ENCODE data around the gene LIM2. TPM values are rescaled to one million over a fixed set of nuclear protein-coding genes. Genes with fewer than 3 reads are reported as not detected.
A peak's percentile ranks its signal among the peaks of the same experiment; 100 is the strongest.
"Not testable (repeated sequence)": the region's sequence is repeated elsewhere in the genome, so short reads cannot be mapped to it uniquely, and the experiment has no call there.

Gene LIM2
- total and polyA plus RNA-seq, 2 donors (not counting 1 experiment from before 2014, with no cell fraction given) = not detected

DNA sequence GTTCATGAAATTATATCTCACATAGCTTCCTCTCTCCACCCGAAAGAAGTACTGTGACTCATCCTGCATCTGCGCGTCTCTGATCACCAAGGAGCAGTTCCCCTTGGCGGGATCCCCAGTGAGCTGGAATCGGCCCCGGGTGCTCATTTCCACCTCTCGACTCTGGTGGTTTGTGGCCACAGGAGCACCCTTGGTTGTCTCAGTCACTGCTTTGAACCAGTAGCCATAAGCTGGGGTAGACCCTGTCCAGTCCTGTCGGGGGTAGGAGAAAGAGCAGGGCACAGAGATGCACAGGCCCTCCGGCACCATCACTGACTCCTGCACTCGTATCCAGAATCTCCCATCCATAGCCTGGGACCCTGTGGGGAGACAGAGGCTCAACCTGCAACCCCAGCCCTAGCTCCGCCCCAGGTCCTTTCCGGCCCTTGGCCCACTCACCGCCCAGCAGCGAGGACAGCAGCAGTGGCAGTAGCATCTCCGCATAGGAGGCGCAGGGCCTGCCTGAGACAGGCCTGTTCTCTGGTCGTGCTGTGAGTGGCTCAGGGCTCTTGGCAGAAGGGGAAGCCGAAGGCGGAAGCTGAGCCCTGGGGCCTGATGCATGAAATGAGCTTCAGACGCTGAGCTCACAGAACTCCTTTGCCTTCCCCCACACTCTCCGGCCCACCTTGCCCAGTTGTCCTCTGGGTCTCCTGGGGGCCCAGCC is 29.5 kb upstream of the LIM2 start, which contains the start of gene SIGLEC10:
Gene SIGLEC10 (minus strand): TSS at position 536 of the 703 bp plus-strand sequence. CDS start 61 bp downstream, at position 475.
- Histone ChIP-seq H3K4me1 (ENCODE audit: control insufficient read depth in 2 of 2, insufficient read depth in 2 of 2, low read length in 2 of 2) (peaks cover 31 to 53% of the 10 kb centered on the region in 2 donors), H2AFZ (ENCODE audit: insufficient read depth, low read depth, low read length, poor library complexity, severe bottlenecking) (peak within 1 kb of the TSS; percentile 89), H3K9ac (ENCODE audit: low read length) (peak within 1 kb of the TSS; percentile 81), H3K4me3 (ENCODE audit: control extremely low read depth in 1 of 5, extremely low read depth in 1 of 5, insufficient read depth in 1 of 5, low read depth in 2 of 5, low read length in 4 of 5) (peak within 1 kb of the TSS; percentile 63 to 80 (median 69)), H3K27me3 (replicated peaks in 1 of 4; ENCODE audit: control extremely low read depth in 1 of 4, control insufficient read depth in 3 of 4, insufficient read depth in 4 of 4, low read length in 3 of 4) (peaks cover 0 to 11% (median 3%) of the 10 kb centered on the region in 4 experiments), H3K9me3 (ENCODE audit: control extremely low read depth in 1 of 3, control insufficient read depth in 2 of 3, insufficient read depth in 1 of 3, low read length in 2 of 3) (peaks cover 0 to 6% (median 0%) of the 10 kb centered on the region in 3 donors), H4K20me1 (ENCODE audit: control insufficient read depth, insufficient read depth, low read length, poor library complexity, severe bottlenecking) (no peaks in the 10 kb centered on the region), H3K27ac (ENCODE audit: low read length in 2 of 2) (peak within 1 kb of the TSS; percentile 85 to 86), H3K4me2 (replicated peaks; ENCODE audit: low read depth, low read length, poor library complexity, severe bottlenecking) (peak within 1 kb of the TSS; percentile 77), H3K79me2 (ENCODE audit: control insufficient read depth, insufficient read depth, low read length) (peaks cover 21% of the 10 kb centered on the region), H3K36me3 (replicated peaks in 1 of 2; ENCODE audit: control extremely low read depth in 1 of 2, control insufficient read depth in 1 of 2, extremely low read depth in 1 of 2, insufficient read depth in 2 of 2, low read length in 1 of 2) (peaks cover 2 to 31% of the 10 kb centered on the region in 2 experiments)
- peak within 1 kb of the TSS; percentile 99 for H3K27ac Mint-ChIP-seq
- H3K4me1 Mint-ChIP-seq = peaks cover 52% of the 10 kb centered on the region
- ChIA-PET CTCF (interaction anchor here (0.7 to 6.6 kb wide), 21 partner anchors 10 to 361 kb away, joined by 3 to 112 read pairs (median 9); partner anchors contain the start of genes CLDND2, NKG7, SIGLEC6 and VSIG10L), POLR2A (interaction anchor here (0.5 to 1.8 kb wide), 14 partner anchors 9 to 244 kb away, joined by 3 to 14 read pairs (median 4); partner anchors contain the start of gene SIGLEC6)
- DNase-seq (peak; percentile 89), ATAC-seq (ENCODE audit: low read depth) (peak; percentile 90)
- peaks cover 4% of the 10 kb centered on the region for H3K27me3 Mint-ChIP-seq
- H3K4me3 Mint-ChIP-seq = peak within 1 kb of the TSS; percentile 99
- 5% methylated on average over 19 of the region's 21 CpGs for WGBS (ENCODE audit: insufficient coverage)
- no peaks in the 10 kb centered on the region for H3K9me3 Mint-ChIP-seq (ENCODE audit: insufficient read depth)
- intact Hi-C loops (cut with micrococcal nuclease) = loop anchor here (1.0 to 10.0 kb wide), 8 partner anchors 19 to 240 kb away; partner anchors contain the start of gene SIGLEC6
- TF ChIP-seq, protein P1, sequence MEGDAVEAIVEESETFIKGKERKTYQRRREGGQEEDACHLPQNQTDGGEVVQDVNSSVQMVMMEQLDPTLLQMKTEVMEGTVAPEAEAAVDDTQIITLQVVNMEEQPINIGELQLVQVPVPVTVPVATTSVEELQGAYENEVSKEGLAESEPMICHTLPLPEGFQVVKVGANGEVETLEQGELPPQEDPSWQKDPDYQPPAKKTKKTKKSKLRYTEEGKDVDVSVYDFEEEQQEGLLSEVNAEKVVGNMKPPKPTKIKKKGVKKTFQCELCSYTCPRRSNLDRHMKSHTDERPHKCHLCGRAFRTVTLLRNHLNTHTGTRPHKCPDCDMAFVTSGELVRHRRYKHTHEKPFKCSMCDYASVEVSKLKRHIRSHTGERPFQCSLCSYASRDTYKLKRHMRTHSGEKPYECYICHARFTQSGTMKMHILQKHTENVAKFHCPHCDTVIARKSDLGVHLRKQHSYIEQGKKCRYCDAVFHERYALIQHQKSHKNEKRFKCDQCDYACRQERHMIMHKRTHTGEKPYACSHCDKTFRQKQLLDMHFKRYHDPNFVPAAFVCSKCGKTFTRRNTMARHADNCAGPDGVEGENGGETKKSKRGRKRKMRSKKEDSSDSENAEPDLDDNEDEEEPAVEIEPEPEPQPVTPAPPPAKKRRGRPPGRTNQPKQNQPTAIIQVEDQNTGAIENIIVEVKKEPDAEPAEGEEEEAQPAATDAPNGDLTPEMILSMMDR (IDR thresholded peaks at IDR 0.05) = no peak
- no peak for TF ChIP-seq EZH2 (IDR thresholded peaks at IDR 0.05; ENCODE audit: borderline replicate concordance, insufficient read depth, low read depth, low read length, poor library complexity, severe bottlenecking)

DNA sequence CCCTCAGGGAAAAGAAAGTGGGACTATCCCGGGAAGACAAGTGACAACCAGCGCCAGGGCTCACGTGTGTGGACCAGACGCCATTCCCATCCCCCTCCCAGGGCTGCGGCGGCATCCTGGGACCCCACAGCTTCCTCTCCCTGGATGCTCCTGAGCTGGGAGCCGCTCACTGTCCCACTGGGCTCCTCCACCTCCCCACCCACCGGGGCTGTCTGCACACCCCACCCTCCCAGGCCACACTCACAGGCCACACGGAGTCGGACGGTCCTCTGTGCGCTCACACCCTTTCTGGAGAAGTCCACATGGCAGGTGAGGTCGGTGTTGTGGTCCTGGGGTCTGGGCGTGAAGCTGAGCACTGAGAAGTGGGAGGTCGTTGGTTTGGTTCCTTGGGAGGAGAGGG is 28.6 kb upstream of the LIM2 start:
- Histone ChIP-seq H3K4me2 (replicated peaks; ENCODE audit: low read depth, low read length, poor library complexity, severe bottlenecking) (peak overlapping the region; percentile 77), H2AFZ (ENCODE audit: insufficient read depth, low read depth, low read length, poor library complexity, severe bottlenecking) (peak overlapping the region; percentile 89), H3K9ac (ENCODE audit: low read length) (peak overlapping the region; percentile 81), H3K4me1 (ENCODE audit: control insufficient read depth in 2 of 2, insufficient read depth in 2 of 2, low read length in 2 of 2) (peaks cover 26 to 46% of the 10 kb centered on the region in 2 donors), H3K4me3 (ENCODE audit: control extremely low read depth in 1 of 5, extremely low read depth in 1 of 5, insufficient read depth in 1 of 5, low read depth in 2 of 5, low read length in 4 of 5) (peak overlapping the region in 4 of 5 experiments; percentile 67 to 80 (median 72)), H3K36me3 (replicated peaks in 1 of 2; ENCODE audit: control extremely low read depth in 1 of 2, control insufficient read depth in 1 of 2, extremely low read depth in 1 of 2, insufficient read depth in 2 of 2, low read length in 1 of 2) (peaks cover 2 to 32% of the 10 kb centered on the region in 2 experiments), H3K27ac (ENCODE audit: low read length in 2 of 2) (peak overlapping the region; percentile 85 to 86), H3K79me2 (ENCODE audit: control insufficient read depth, insufficient read depth, low read length) (peaks cover 21% of the 10 kb centered on the region)
- 62% methylated on average over 2 of the region's 15 CpGs for WGBS (ENCODE audit: insufficient coverage)
- ChIA-PET CTCF (interaction anchor here (0.7 to 6.6 kb wide), 9 partner anchors 9 to 245 kb away, joined by 3 to 112 read pairs (median 15); no protein-coding TSS in a partner anchor), POLR2A (interaction anchor here (1.8 kb wide), 2 partner anchors 8 to 49 kb away, joined by 12 to 14 read pairs; no protein-coding TSS in a partner anchor)
- H3K27me3 ChIP-seq (replicated peaks in 1 of 4; ENCODE audit: control extremely low read depth in 1 of 4, control insufficient read depth in 3 of 4, insufficient read depth in 4 of 4, low read length in 3 of 4); ATAC-seq (ENCODE audit: low read depth); H3K27me3 Mint-ChIP-seq; H4K20me1 ChIP-seq (ENCODE audit: control insufficient read depth, insufficient read depth, low read length, poor library complexity, severe bottlenecking); H3K9me3 ChIP-seq (ENCODE audit: control extremely low read depth in 1 of 3, control insufficient read depth in 2 of 3, insufficient read depth in 1 of 3, low read length in 2 of 3); H3K9me3 Mint-ChIP-seq (ENCODE audit: insufficient read depth); DNase-seq: not testable (repeated sequence)
- Mint-ChIP-seq H3K4me3 (peak overlapping the region; percentile 99), H3K4me1 (peaks cover 49% of the 10 kb centered on the region), H3K27ac (peak overlapping the region; percentile 99)
- intact Hi-C loops (cut with micrococcal nuclease) = loop anchor here (5.0 to 10.0 kb wide), 2 partner anchors 116 to 138 kb away; partner anchors contain the start of gene SIGLEC6

All from B cell (primary cell).